ENCODE results near the gene TSPAN7. TPM values are rescaled to one million over a fixed set of nuclear protein-coding genes. Genes with fewer than 3 reads are reported as not detected.

The TSPAN7 gene
- total RNA-seq, 3 donors from 2014 or later (not counting 1 experiment from before 2014, with no cell fraction given): not detected

- H3K9me3 Mint-ChIP-seq: no peaks in the 10 kb centered on the region
- peaks cover 0 to 10% of the 10 kb centered on the region in 2 donors for H3K4me1 Mint-ChIP-seq
Measured at GRCh38 chrX:38718311-38718710, 157.0 kb downstream of the TSPAN7 start.

GRCh38 chrX:38726612-38727011 lies 165.3 kb downstream of the TSPAN7 start:
- no peak for ATAC-seq
- intact Hi-C loops (cut with micrococcal nuclease): no loop called here

More at GRCh38 chrX:38718311-38718710, 157.0 kb downstream of the TSPAN7 start:
- peaks cover 0 to 24% of the 10 kb centered on the region in 2 donors for H3K27me3 Mint-ChIP-seq (ENCODE audit: low read depth in 2 of 2)
- Histone ChIP-seq H3K9me3 (ENCODE audit: control insufficient read depth, insufficient read depth, low read length) (no peaks in the 10 kb centered on the region), H3K27me3 (ENCODE audit: control insufficient read depth, insufficient read depth, low read length) (no peaks in the 10 kb centered on the region), H3K4me1 (ENCODE audit: control insufficient read depth, insufficient read depth, low read length) (no peaks in the 10 kb centered on the region), H3K36me3 (ENCODE audit: control insufficient read depth, insufficient read depth, low read length) (no peaks in the 10 kb centered on the region), H3K4me3 (ENCODE audit: low read length) (no peak overlapping the region), H3K27ac (ENCODE audit: low read length) (no peak overlapping the region)
- no peak for TF ChIP-seq CTCF (IDR thresholded peaks at IDR 0.05)
- intact Hi-C loops (cut with micrococcal nuclease): no loop called here
- H3K4me3 Mint-ChIP-seq: no peak overlapping the region
- ATAC-seq (no peak), DNase-seq (no peak)
- WGBS (ENCODE audit: insufficient coverage): no CpG with 5 or more reads among the region's 1 CpG
- H3K36me3 Mint-ChIP-seq: no peaks in the 10 kb centered on the region
- no peak overlapping the region for H3K27ac Mint-ChIP-seq

GRCh38 chrX:38727668-38728067 lies 166.3 kb downstream of the TSPAN7 start:
- H3K27me3 Mint-ChIP-seq (ENCODE audit: low read depth in 2 of 2): peaks cover 2% of the 10 kb centered on the region in 2 donors
- ATAC-seq: no peak
- H3K27ac Mint-ChIP-seq: no peak overlapping the region
- no peaks in the 10 kb centered on the region for H3K36me3 Mint-ChIP-seq
- 85% methylated on average over 2 of the region's 3 CpGs for WGBS (ENCODE audit: insufficient coverage)
- no peaks in the 10 kb centered on the region for H3K9me3 Mint-ChIP-seq
- DNase-seq: no peak
- Histone ChIP-seq H3K4me1 (ENCODE audit: control insufficient read depth, insufficient read depth, low read length) (no peaks in the 10 kb centered on the region), H3K9me3 (ENCODE audit: control insufficient read depth, insufficient read depth, low read length) (no peaks in the 10 kb centered on the region), H3K27me3 (ENCODE audit: control insufficient read depth, insufficient read depth, low read length) (no peaks in the 10 kb centered on the region), H3K36me3 (ENCODE audit: control insufficient read depth, insufficient read depth, low read length) (no peaks in the 10 kb centered on the region), H3K4me3 (ENCODE audit: low read length) (no peak overlapping the region), H3K27ac (ENCODE audit: low read length) (no peak overlapping the region)
- no peak overlapping the region for H3K4me3 Mint-ChIP-seq
- H3K4me1 Mint-ChIP-seq: no peaks in the 10 kb centered on the region
- TF ChIP-seq CTCF (IDR thresholded peaks at IDR 0.05): no peak
- intact Hi-C loops (cut with micrococcal nuclease): no loop called here

More at GRCh38 chrX:38726612-38727011, 165.3 kb downstream of the TSPAN7 start:
- peaks cover 0 to 5% of the 10 kb centered on the region in 2 donors for H3K4me1 Mint-ChIP-seq
- H3K27me3 Mint-ChIP-seq (ENCODE audit: low read depth in 2 of 2): peaks cover 0 to 2% of the 10 kb centered on the region in 2 donors
- H3K36me3 Mint-ChIP-seq: no peaks in the 10 kb centered on the region
- H3K27ac ChIP-seq (ENCODE audit: low read length): no peak overlapping the region
- no peaks in the 10 kb centered on the region for H3K9me3 ChIP-seq (ENCODE audit: control insufficient read depth, insufficient read depth, low read length)
- H3K4me3 Mint-ChIP-seq: no peak overlapping the region
- DNase-seq: no peak
- no peaks in the 10 kb centered on the region for H3K4me1 ChIP-seq (ENCODE audit: control insufficient read depth, insufficient read depth, low read length)
- WGBS (ENCODE audit: insufficient coverage): 100% methylated on average over 2 of the region's 2 CpGs
- TF ChIP-seq CTCF (IDR thresholded peaks at IDR 0.05): no peak
- no peak overlapping the region for H3K4me3 ChIP-seq (ENCODE audit: low read length)
- H3K27me3 ChIP-seq (ENCODE audit: control insufficient read depth, insufficient read depth, low read length): no peaks in the 10 kb centered on the region
- H3K27ac Mint-ChIP-seq: no peak overlapping the region
- no peaks in the 10 kb centered on the region for H3K9me3 Mint-ChIP-seq
- H3K36me3 ChIP-seq (ENCODE audit: control insufficient read depth, insufficient read depth, low read length): no peaks in the 10 kb centered on the region

GRCh38 chrX:38732866-38733265 lies 171.5 kb downstream of the TSPAN7 start:
- Histone ChIP-seq H3K27ac (ENCODE audit: low read length) (no peak overlapping the region), H3K4me1 (ENCODE audit: control insufficient read depth, insufficient read depth, low read length) (no peaks in the 10 kb centered on the region), H3K36me3 (ENCODE audit: control insufficient read depth, insufficient read depth, low read length) (no peaks in the 10 kb centered on the region), H3K9me3 (ENCODE audit: control insufficient read depth, insufficient read depth, low read length) (no peaks in the 10 kb centered on the region), H3K4me3 (ENCODE audit: low read length) (no peak overlapping the region), H3K27me3 (ENCODE audit: control insufficient read depth, insufficient read depth, low read length) (no peaks in the 10 kb centered on the region)
- Mint-ChIP-seq H3K4me3 (no peak overlapping the region), H3K27ac (no peak overlapping the region), H3K4me1 (no peaks in the 10 kb centered on the region), H3K27me3 (ENCODE audit: low read depth in 2 of 2) (peaks cover 10 to 31% of the 10 kb centered on the region in 2 donors), H3K9me3 (no peaks in the 10 kb centered on the region), H3K36me3 (no peaks in the 10 kb centered on the region)
- intact Hi-C loops (cut with micrococcal nuclease): no loop called here
- DNase-seq (no peak), ATAC-seq (no peak)
- no peak for TF ChIP-seq CTCF (IDR thresholded peaks at IDR 0.05)
- WGBS (ENCODE audit: insufficient coverage): no CpG with 5 or more reads among the region's 1 CpG

Data from natural killer cell (primary cell).